ENCODE results near the gene CLEC18B.

DNA sequence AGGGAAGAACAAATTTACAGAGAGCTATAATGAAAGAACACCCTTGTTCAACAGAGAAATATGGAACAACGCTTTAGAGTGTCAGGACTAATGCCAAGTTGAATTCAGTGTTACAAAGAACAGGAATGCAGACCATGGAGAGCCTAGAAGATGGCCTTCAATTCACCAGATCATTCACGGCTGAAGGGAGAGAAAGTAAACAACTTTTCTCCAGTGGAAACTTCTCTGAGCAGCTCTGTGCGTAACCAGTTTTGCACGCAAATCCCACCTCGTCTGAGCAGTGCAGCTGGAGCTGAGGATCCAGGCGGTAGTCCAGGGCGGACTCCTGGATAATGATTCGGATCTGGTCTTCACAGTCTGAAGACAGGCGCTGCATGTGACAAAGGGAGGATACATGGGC lies 40.5 kb upstream of the CLEC18B start:
- TF ChIP-seq, protein P1, sequence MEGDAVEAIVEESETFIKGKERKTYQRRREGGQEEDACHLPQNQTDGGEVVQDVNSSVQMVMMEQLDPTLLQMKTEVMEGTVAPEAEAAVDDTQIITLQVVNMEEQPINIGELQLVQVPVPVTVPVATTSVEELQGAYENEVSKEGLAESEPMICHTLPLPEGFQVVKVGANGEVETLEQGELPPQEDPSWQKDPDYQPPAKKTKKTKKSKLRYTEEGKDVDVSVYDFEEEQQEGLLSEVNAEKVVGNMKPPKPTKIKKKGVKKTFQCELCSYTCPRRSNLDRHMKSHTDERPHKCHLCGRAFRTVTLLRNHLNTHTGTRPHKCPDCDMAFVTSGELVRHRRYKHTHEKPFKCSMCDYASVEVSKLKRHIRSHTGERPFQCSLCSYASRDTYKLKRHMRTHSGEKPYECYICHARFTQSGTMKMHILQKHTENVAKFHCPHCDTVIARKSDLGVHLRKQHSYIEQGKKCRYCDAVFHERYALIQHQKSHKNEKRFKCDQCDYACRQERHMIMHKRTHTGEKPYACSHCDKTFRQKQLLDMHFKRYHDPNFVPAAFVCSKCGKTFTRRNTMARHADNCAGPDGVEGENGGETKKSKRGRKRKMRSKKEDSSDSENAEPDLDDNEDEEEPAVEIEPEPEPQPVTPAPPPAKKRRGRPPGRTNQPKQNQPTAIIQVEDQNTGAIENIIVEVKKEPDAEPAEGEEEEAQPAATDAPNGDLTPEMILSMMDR (IDR thresholded peaks at IDR 0.05), result no peak
- TF ChIP-seq POLR2A (IDR thresholded peaks at IDR 0.05), result no peak
